ENCODE measurements around the gene DISP3.

DNA sequence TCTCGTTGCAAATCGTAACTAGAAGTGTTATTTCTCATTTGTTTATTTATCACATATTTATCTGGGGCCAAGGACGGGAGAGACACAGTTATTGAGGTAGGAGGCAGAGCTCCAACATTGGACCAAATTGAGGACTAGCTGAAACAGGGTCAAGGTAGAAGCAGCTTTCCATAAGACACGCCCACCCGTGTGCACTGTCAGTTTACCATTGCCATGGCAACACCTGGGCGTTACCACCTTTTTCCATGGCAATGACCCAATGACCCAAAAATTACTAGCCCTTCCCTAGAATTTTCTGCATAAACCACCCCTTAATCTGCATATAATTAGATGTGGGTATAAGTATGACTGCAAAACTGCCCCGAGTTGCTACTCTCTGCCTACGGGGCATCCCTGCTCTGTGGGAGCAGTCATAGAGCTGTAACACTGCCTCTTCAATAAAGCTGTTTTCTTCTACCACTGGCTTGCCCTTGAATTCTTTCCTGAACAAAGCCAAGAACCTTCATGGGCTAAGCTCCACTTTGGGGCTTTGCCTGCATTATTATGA, 102.6 kb downstream of the DISP3 start:
- TF ChIP-seq PCBP2 (optimal IDR thresholded peaks at IDR 0.05; ENCODE audit: low read depth, low read length, poor library complexity, severe bottlenecking): no peak
- TF ChIP-seq SMARCC2 (IDR thresholded peaks at IDR 0.05): no peak

Measured in HepG2 (cell line).